Stomach smooth muscle (tissue), 2 donors: ENCODE results near the gene SYNPO2.

ENCODE experiments used
- H3K27ac ChIP-seq: one replicate; pipeline ENCODE4 v1.7.0; 2013; ENCODE audit warnings: mild to moderate bottlenecking, low read length, inconsistent platforms
- H3K27me3 ChIP-seq, 2 donors: one replicate each; pipeline ENCODE4 v1.7.0; 2013; ENCODE audit warnings: low read length in 2 of 2; ENCODE audit not compliant: insufficient read depth in 2 of 2, control insufficient read depth in 1 of 2
- H3K36me3 ChIP-seq, 2 donors: one replicate each; pipeline ENCODE4 v1.7.0; 2013; ENCODE audit warnings: low read length in 2 of 2; ENCODE audit not compliant: control insufficient read depth in 2 of 2, insufficient read depth in 2 of 2
- H3K4me1 ChIP-seq: one replicate; pipeline ENCODE4 v1.7.0; 2013; ENCODE audit warnings: low read length; ENCODE audit not compliant: control insufficient read depth, insufficient read depth
- H3K4me3 ChIP-seq, 2 donors: one replicate each; pipeline ENCODE4 v1.7.0; 2013; ENCODE audit warnings: low read length in 2 of 2
- H3K9ac ChIP-seq, 2 donors: one replicate each; pipeline ENCODE4 v1.7.0; 2013; ENCODE audit warnings: low read length in 2 of 2, mild to moderate bottlenecking in 1 of 2
- H3K9me3 ChIP-seq, 2 donors: one replicate each; pipeline ENCODE4 v1.7.0; 2013; ENCODE audit warnings: low read length in 2 of 2; ENCODE audit not compliant: control insufficient read depth in 2 of 2
- donor health status: healthy.
- donor health status: Pancreatic carcinoma.

Gene SYNPO2

DNA sequence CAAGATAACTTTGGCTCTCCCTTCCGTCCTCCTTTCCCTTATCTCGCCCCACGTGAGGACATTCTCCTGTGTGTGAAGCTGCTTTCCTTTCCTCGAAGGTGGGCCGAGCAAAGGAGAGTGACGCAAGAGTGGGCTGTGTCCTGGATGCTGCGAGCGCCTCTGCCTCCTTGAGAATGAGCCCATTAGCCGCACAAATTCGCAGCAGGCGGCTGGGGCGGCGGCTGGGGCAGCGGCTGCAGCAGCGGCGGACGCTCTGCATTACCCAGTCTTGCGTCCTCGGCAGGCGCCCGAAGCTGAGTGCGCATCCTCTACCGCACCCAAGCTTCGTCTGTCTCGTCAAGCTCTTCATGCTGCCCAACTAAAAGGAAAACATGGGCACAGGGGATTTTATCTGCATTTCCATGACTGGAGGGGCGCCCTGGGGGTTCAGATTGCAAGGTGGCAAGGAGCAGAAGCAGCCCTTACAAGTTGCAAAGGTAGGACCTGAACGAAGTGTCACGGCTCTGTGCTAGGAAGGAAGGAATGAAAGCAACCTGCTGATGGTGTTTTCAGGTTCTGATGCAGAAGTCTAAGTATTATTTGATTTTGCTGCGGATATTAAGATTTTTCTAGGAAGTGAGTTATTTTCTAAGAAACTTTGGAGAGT is at the start of gene SYNPO2:
SYNPO2 (plus strand) TSS at position 189 of the 646 bp plus-strand sequence; CDS start at position 372, 183 bp downstream.
- H3K4me1 ChIP-seq: no peaks in the 10 kb centered on the region
- H3K36me3 ChIP-seq: no peaks in the 10 kb centered on the region
- H3K27ac ChIP-seq: peak within 1 kb of the TSS; percentile 86
- no peaks in the 10 kb centered on the region for H3K9me3 ChIP-seq
- H3K27me3 ChIP-seq: no peaks in the 10 kb centered on the region
- peak within 1 kb of the TSS; percentile 89 to 95 for H3K4me3 ChIP-seq
- peak within 1 kb of the TSS; percentile 78 to 86 for H3K9ac ChIP-seq

DNA sequence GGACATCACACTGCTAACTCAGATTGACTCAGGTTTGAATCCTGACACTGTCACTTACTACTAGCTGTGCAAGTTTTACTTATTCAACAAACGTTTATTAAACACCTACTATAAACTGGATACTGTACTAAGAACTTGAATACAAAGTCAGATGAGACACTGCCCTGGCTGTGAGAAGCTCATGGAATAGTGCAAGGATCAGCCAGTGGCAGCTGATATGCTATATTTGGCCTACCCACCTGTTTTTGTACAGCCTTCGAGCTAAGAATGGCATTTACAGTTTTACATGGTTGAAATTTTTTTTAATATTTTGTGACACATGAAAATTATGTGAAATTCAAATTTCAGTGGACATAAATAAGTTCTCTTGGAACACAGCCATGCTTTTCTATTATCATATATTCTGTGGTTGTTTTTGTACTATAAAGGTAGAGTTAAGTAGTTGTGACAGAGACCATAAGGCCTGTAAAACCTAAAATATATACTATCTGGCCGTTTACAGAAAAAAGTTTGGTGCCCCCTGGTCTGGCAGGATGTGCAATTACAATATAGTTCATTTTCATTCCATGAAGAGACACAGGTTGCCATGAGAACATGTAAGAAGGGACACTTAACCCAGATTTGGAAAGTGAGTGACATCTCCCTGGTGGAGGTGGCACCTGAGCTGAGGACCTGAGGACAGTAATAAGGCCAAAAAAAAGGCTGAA is 49.3 kb upstream of the SYNPO2 start:
- H3K36me3 ChIP-seq: no peaks in the 10 kb centered on the region
- H3K4me3 ChIP-seq: no peak overlapping the region
- H3K27me3 ChIP-seq: no peaks in the 10 kb centered on the region
- H3K27ac ChIP-seq: no peak overlapping the region
- no peaks in the 10 kb centered on the region for H3K9me3 ChIP-seq
- H3K4me1 ChIP-seq: peaks cover 9% of the 10 kb centered on the region
- H3K9ac ChIP-seq: no peak overlapping the region

- H3K9ac ChIP-seq: no peak overlapping the region
- no peaks in the 10 kb centered on the region for H3K36me3 ChIP-seq
- no peak overlapping the region for H3K4me3 ChIP-seq
- H3K27me3 ChIP-seq: no peaks in the 10 kb centered on the region
- H3K4me1 ChIP-seq: no peaks in the 10 kb centered on the region
- H3K27ac ChIP-seq: no peak overlapping the region
- no peaks in the 10 kb centered on the region for H3K9me3 ChIP-seq
These were observed 46.6 kb upstream of the SYNPO2 start for GRCh38 chr4:118842055-118842454.

- no peak overlapping the region for H3K27ac ChIP-seq
These were observed 45.4 kb upstream of the SYNPO2 start for GRCh38 chr4:118843237-118843636.

DNA sequence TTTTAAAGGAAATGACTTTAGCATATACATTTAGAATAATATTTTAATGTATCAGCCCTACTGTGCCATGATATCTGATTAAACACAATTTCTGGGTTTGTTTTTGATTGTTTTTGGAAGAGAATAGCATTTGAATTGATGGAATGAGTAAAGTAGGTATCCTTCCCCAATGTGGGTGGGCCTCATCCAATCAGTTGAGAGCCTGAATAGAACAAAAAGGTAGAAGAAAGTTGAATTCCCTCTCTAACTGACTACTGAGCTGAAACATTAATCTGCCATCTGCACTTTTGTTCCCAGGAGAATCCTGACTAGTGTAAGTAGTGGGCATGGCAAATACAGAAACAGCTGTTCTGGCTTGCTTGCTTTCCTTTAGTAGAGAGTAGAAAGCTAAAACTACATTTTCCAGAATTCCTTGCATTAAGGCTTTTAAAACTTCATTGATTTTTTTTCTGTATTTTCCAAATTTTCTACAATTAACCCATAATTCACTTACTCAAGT is 43.1 kb upstream of the SYNPO2 start:
- no peaks in the 10 kb centered on the region for H3K4me1 ChIP-seq
- no peak overlapping the region for H3K4me3 ChIP-seq
- H3K36me3 ChIP-seq: no peaks in the 10 kb centered on the region
- H3K27ac ChIP-seq: no peak overlapping the region
- H3K27me3 ChIP-seq: no peaks in the 10 kb centered on the region
- H3K9ac ChIP-seq: no peak overlapping the region
- no peaks in the 10 kb centered on the region for H3K9me3 ChIP-seq

More at GRCh38 chr4:118843237-118843636, 45.4 kb upstream of the SYNPO2 start:
- Histone ChIP-seq H3K4me1 (no peaks in the 10 kb centered on the region), H3K36me3 (no peaks in the 10 kb centered on the region), H3K9ac (no peak overlapping the region), H3K4me3 (no peak overlapping the region), H3K27me3 (no peaks in the 10 kb centered on the region), H3K9me3 (no peaks in the 10 kb centered on the region)

GRCh38 chr4:118846979-118847378 is 41.7 kb upstream of the SYNPO2 start:
- H3K4me3 ChIP-seq: no peak overlapping the region
- H3K9ac ChIP-seq: no peak overlapping the region
- H3K4me1 ChIP-seq: no peaks in the 10 kb centered on the region
- no peaks in the 10 kb centered on the region for H3K9me3 ChIP-seq
- H3K27ac ChIP-seq: no peak overlapping the region
- H3K27me3 ChIP-seq: no peaks in the 10 kb centered on the region
- H3K36me3 ChIP-seq: no peaks in the 10 kb centered on the region

GRCh38 chr4:118848242-118848641 is 40.4 kb upstream of the SYNPO2 start:
- H3K4me1 ChIP-seq: no peaks in the 10 kb centered on the region
- no peaks in the 10 kb centered on the region for H3K9me3 ChIP-seq
- H3K4me3 ChIP-seq: no peak overlapping the region
- no peak overlapping the region for H3K9ac ChIP-seq
- H3K36me3 ChIP-seq: no peaks in the 10 kb centered on the region
- no peaks in the 10 kb centered on the region for H3K27me3 ChIP-seq
- H3K27ac ChIP-seq: no peak overlapping the region

DNA sequence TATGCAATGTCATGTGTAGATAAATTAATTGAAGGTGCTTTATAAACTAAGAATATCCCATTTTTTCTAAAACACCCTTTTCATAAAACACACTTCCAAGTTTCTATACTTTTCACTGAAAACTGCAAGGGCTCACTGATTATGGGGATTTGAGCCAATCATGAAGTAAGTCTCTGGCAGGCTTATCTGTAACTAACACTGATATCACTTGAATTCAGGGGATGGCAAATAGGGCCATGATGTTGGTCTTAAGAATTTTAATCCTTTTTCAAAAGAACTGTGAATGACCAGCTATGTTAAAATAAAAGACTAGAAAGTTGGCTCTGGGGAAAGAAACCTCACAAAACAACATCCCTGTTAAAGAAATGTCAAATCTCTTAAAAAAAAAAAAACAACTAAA is 39.8 kb upstream of the SYNPO2 start:
- no peak overlapping the region for H3K9ac ChIP-seq
- H3K27ac ChIP-seq: no peak overlapping the region
- H3K9me3 ChIP-seq: no peaks in the 10 kb centered on the region
- H3K4me1 ChIP-seq: no peaks in the 10 kb centered on the region
- H3K27me3 ChIP-seq: no peaks in the 10 kb centered on the region
- H3K36me3 ChIP-seq: no peaks in the 10 kb centered on the region
- no peak overlapping the region for H3K4me3 ChIP-seq

DNA sequence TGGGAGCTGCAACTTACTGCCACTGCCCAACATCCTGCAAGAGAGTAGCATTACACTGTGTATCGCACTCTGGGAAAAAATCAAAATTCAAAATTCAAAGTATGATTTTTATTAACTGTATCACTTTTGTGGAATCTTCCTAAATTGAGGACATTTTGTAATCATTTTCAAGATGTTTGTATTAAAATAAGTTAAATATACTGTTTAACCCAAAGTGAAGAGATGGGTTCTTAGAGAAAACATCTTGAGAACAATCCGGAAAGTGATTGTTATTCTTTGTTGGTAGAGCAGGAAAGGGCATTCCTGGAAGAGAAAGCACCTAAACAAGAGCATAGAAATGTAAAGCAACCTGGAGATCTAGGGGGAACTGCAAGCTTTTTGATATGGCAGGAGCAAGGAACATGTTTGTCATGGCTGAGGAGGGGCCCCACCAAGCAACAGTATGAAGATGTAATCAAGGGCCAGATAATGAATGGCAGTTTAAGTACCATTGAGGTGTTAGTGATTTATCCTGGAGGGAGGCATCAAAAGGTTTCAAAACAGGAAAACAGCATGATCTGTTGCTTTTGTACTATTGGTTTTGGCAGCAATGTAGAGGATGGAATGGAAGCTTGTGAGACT is 38.7 kb upstream of the SYNPO2 start:
- no peak overlapping the region for H3K27ac ChIP-seq

GRCh38 chr4:118850488-118851173 is 38.0 kb upstream of the SYNPO2 start:
- no peaks in the 10 kb centered on the region for H3K4me1 ChIP-seq
- peak overlapping the region in 1 of 2 donors; percentile 5 for H3K9ac ChIP-seq
- no peaks in the 10 kb centered on the region for H3K27me3 ChIP-seq
- no peaks in the 10 kb centered on the region for H3K36me3 ChIP-seq
- H3K9me3 ChIP-seq: no peaks in the 10 kb centered on the region
- no peak overlapping the region for H3K27ac ChIP-seq
- peak overlapping the region; percentile 68 to 73 for H3K4me3 ChIP-seq

More for the DNA sequence above, 38.7 kb upstream of the SYNPO2 start:
- no peaks in the 10 kb centered on the region for H3K9me3 ChIP-seq
- peak overlapping the region in 1 of 2 donors; percentile 5 for H3K9ac ChIP-seq
- no peaks in the 10 kb centered on the region for H3K36me3 ChIP-seq
- no peaks in the 10 kb centered on the region for H3K4me1 ChIP-seq
- H3K4me3 ChIP-seq: peak overlapping the region; percentile 68 to 73
- no peaks in the 10 kb centered on the region for H3K27me3 ChIP-seq
